ENCODE data around the gene KRT9. TPM values are rescaled to one million over a fixed set of nuclear protein-coding genes. Genes with fewer than 3 reads are reported as not detected.

Gene KRT9
- total RNA-seq, 1 donor from 2014 or later = not detected

DNA sequence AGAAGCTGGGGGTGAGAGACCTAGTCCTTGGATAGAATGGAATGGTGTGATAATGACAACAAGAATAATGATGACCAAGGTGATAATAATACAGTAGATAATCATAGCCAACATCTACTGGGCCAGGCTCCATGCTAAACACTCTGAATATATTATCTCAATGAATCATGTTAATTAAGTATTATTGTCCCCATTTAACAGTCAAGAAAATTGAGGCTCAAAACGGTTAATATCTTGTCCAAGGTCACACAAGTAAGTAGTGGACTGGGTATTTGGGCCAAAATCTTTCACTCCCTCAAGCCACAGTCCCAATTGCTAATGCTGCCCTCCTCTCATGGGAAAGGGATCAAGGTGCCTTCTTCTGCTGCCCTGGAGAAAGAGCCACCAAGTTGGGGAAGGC lies 39.9 kb downstream of the KRT9 start:
- Histone ChIP-seq H3K27ac (no peak overlapping the region), H3K9me3 (no peaks in the 10 kb centered on the region), H3K4me1 (peaks cover 4% of the 10 kb centered on the region), H3K27me3 (peaks cover 34% of the 10 kb centered on the region), H3K4me3 (no peak overlapping the region), H3K36me3 (no peaks in the 10 kb centered on the region)
- ATAC-seq (no peak), DNase-seq (no peak)
- TF ChIP-seq, protein P1, sequence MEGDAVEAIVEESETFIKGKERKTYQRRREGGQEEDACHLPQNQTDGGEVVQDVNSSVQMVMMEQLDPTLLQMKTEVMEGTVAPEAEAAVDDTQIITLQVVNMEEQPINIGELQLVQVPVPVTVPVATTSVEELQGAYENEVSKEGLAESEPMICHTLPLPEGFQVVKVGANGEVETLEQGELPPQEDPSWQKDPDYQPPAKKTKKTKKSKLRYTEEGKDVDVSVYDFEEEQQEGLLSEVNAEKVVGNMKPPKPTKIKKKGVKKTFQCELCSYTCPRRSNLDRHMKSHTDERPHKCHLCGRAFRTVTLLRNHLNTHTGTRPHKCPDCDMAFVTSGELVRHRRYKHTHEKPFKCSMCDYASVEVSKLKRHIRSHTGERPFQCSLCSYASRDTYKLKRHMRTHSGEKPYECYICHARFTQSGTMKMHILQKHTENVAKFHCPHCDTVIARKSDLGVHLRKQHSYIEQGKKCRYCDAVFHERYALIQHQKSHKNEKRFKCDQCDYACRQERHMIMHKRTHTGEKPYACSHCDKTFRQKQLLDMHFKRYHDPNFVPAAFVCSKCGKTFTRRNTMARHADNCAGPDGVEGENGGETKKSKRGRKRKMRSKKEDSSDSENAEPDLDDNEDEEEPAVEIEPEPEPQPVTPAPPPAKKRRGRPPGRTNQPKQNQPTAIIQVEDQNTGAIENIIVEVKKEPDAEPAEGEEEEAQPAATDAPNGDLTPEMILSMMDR (IDR thresholded peaks at IDR 0.05) = no peak
- intact Hi-C loops (cut with DNase I) = no loop called here

DNA sequence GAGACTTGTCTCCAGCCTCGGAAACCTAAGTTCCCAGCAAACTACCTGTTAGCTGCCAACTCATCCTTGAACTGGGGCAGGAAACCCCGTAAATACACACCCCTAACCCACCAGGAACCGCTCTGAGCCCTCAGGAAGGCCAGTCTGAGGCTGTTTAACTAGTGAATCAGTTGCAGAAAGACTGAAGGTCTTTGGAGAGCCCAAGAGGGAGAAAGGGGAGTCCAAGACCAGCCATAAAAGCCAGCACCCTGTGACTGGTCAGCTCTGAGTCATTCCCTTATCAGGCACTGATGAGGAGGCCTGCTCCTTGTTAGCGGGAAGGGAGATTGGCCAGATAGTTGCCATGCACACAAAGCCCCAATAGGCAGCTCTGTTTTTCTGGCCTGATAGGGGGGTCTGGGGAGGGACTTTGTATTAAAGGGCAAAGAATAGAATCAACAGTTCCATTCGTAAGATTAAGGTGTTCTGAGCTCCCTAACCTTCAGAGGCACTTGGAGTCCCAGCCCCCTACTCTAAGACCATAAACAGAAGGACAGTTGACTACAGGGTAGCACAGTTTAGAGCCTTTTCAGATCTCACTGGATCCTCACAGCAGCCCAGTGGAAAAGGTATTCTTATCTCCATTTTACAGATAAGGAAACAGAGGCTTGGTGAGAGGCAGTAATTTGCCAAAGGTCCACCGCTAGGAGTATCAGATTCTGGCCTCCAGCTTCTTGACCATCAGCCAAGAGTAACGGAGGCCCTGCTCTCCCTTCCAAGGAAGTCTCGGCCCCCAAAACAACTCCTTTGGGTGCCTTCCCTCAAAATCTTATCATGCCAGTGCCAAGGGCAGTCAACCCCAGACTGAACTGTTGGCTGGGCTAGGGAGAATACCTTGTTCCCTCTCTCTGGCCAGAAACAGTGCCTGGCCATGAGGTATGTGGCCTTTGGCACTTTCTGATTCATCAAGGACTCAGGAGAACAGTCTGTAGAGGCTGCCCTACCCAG lies 41.5 kb downstream of the KRT9 start:
- ATAC-seq = peak; percentile 39
- peaks cover 39% of the 10 kb centered on the region for H3K27me3 ChIP-seq
- intact Hi-C loops (cut with DNase I) = no loop called here

GRCh38 chr17:41529491-41529915 lies 42.4 kb downstream of the KRT9 start:
- TF ChIP-seq, protein P1 (IDR thresholded peaks at IDR 0.05) = no peak
- ATAC-seq (no peak), DNase-seq (no peak)
- H3K9me3 ChIP-seq = no peaks in the 10 kb centered on the region
- peaks cover 4% of the 10 kb centered on the region for H3K4me1 ChIP-seq
- peaks cover 39% of the 10 kb centered on the region for H3K27me3 ChIP-seq
- H3K4me3 ChIP-seq = no peak overlapping the region
- peak overlapping the region; percentile 68 for H3K27ac ChIP-seq
- intact Hi-C loops (cut with DNase I) = no loop called here
- H3K36me3 ChIP-seq = no peaks in the 10 kb centered on the region

More for the DNA sequence above, 41.5 kb downstream of the KRT9 start:
- Histone ChIP-seq H3K4me3 (no peak overlapping the region), H3K4me1 (peaks cover 4% of the 10 kb centered on the region), H3K9me3 (no peaks in the 10 kb centered on the region), H3K36me3 (no peaks in the 10 kb centered on the region), H3K27ac (peak overlapping the region; percentile 68)
- TF ChIP-seq, protein P1 (IDR thresholded peaks at IDR 0.05) = no peak
- DNase-seq = no peak

GRCh38 chr17:41528959-41529353 lies 42.9 kb downstream of the KRT9 start:
- DNase-seq = no peak
- Histone ChIP-seq H3K4me3 (no peak overlapping the region), H3K36me3 (no peaks in the 10 kb centered on the region), H3K9me3 (no peaks in the 10 kb centered on the region), H3K27me3 (peaks cover 39% of the 10 kb centered on the region), H3K27ac (peak overlapping the region; percentile 56), H3K4me1 (peaks cover 4% of the 10 kb centered on the region)
- TF ChIP-seq, protein P1 (IDR thresholded peaks at IDR 0.05) = no peak
- intact Hi-C loops (cut with DNase I) = no loop called here
- no peak for ATAC-seq

GRCh38 chr17:41527063-41528023 lies 44.5 kb downstream of the KRT9 start:
- peak overlapping the region; percentile 87 for H3K27ac ChIP-seq
- H3K4me3 ChIP-seq = peak overlapping the region; percentile 54
- TF ChIP-seq, protein P1 (IDR thresholded peaks at IDR 0.05) = no peak
- no peaks in the 10 kb centered on the region for H3K9me3 ChIP-seq
- intact Hi-C loops (cut with DNase I) = no loop called here
- H3K36me3 ChIP-seq = no peaks in the 10 kb centered on the region
- ATAC-seq = peak; percentile 68
- peaks cover 4% of the 10 kb centered on the region for H3K4me1 ChIP-seq
- peaks cover 39% of the 10 kb centered on the region for H3K27me3 ChIP-seq
- peak; percentile 85 for DNase-seq
